TTC549 (cell line): ENCODE measurements around the gene OSBPL8.

Experiments
- FAIRE-seq: peaks from 2 replicates; lab custom pipeline; 2012; peaks lifted over from hg19 to GRCh38; lab: Jason Lieb, UNC

OSBPL8 gene

GRCh38 chr12:76556368-76556767 is 3.2 kb downstream of the OSBPL8 start:
- FAIRE-seq, result no peak

GRCh38 chr12:76555797-76556196 is 3.8 kb downstream of the OSBPL8 start:
- FAIRE-seq, result no peak

- FAIRE-seq, result no peak
These were observed 4.3 kb downstream of the OSBPL8 start for GRCh38 chr12:76555231-76555767.

- FAIRE-seq, result no peak
These were observed 5.0 kb downstream of the OSBPL8 start for GRCh38 chr12:76554405-76555230.

- no peak for FAIRE-seq
These were observed 7.1 kb downstream of the OSBPL8 start for GRCh38 chr12:76552343-76552938.

- no peak for FAIRE-seq
These were observed 8.1 kb downstream of the OSBPL8 start for GRCh38 chr12:76551482-76551888.

- FAIRE-seq, result no peak
These were observed 10.4 kb downstream of the OSBPL8 start for GRCh38 chr12:76549131-76549530.

GRCh38 chr12:76548222-76548837 is 11.2 kb downstream of the OSBPL8 start:
- no peak for FAIRE-seq

- FAIRE-seq, result no peak
These were observed 12.0 kb downstream of the OSBPL8 start for GRCh38 chr12:76547526-76547925.

- no peak for FAIRE-seq
These were observed 12.7 kb downstream of the OSBPL8 start for GRCh38 chr12:76546889-76547288.

GRCh38 chr12:76545486-76545885 is 14.1 kb downstream of the OSBPL8 start:
- no peak for FAIRE-seq

- no peak for FAIRE-seq
These were observed 14.8 kb downstream of the OSBPL8 start for GRCh38 chr12:76544601-76545261.

GRCh38 chr12:76543813-76544347 is 15.7 kb downstream of the OSBPL8 start:
- no peak for FAIRE-seq

GRCh38 chr12:76542908-76543307 is 16.7 kb downstream of the OSBPL8 start:
- no peak for FAIRE-seq

- no peak for FAIRE-seq
These were observed 19.8 kb downstream of the OSBPL8 start for GRCh38 chr12:76539727-76540126.

- no peak for FAIRE-seq
These were observed 21.6 kb downstream of the OSBPL8 start for GRCh38 chr12:76537923-76538322.

GRCh38 chr12:76536546-76536945 is 23.0 kb downstream of the OSBPL8 start:
- no peak for FAIRE-seq

- no peak for FAIRE-seq
These were observed 24.4 kb downstream of the OSBPL8 start for GRCh38 chr12:76535170-76535569.

GRCh38 chr12:76533331-76533730 is 26.2 kb downstream of the OSBPL8 start:
- FAIRE-seq, result no peak

- FAIRE-seq, result no peak
These were observed 27.1 kb downstream of the OSBPL8 start for GRCh38 chr12:76532520-76532919.

- no peak for FAIRE-seq
These were observed 28.5 kb downstream of the OSBPL8 start for GRCh38 chr12:76531056-76531455.

GRCh38 chr12:76530516-76530915 is 29.1 kb downstream of the OSBPL8 start:
- no peak for FAIRE-seq
